Erythroblast (primary cell): ENCODE data around the gene MACROD2.

ENCODE experiments used
- GATA1 ChIP-seq: IDR thresholded peaks from 2 replicates; pipeline ENCODE4 v1.6.1; 2011; ENCODE audit warnings: low read depth, mild to moderate bottlenecking, control low read depth, low read length, moderate library complexity
- POLR2A ChIP-seq: IDR thresholded peaks from 2 replicates; pipeline ENCODE4 v1.6.1; 2011; ENCODE audit warnings: mild to moderate bottlenecking, low read length

DNA sequence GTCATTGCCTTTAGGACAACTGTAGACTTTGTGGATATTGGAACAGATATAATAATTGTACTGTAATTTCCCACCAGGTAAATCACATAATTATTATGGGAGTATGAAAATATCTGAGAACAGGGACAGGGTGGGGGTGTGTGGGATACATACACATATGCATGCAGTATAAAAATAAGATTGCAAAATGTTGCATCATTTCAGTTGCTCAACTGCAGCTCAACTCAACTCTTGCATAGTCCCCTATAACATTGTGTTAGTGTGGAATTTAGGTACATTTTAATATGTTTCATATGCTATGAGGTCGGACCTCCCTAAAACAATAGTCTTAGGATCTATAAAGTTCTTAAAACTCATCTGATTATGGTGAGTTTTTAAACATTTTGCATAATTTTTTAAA lies 617.1 kb downstream of the MACROD2 start:
- TF ChIP-seq POLR2A (no peak), GATA1 (no peak)
